Stimulated activated CD8-positive, alpha-beta memory T cell treated with anti-CD3 and anti-CD28 coated beads, Interleukin-2, amount 100 ng/mL, for 1 hour (primary cell): ENCODE data around the gene MTURN.

Experiments used
- DNase-seq, 2 donors: peaks; one replicate each; pipeline ENCODE4 v3.0.0-alpha.2; 2020; ENCODE audit warnings: low read depth in 2 of 2

The MTURN gene

GRCh38 chr7:30206942-30207341 is 72.2 kb downstream of the MTURN start:
- DNase-seq: no peak

GRCh38 chr7:30207376-30207775 is 72.6 kb downstream of the MTURN start:
- DNase-seq: no peak

GRCh38 chr7:30209951-30210350 is 75.2 kb downstream of the MTURN start:
- DNase-seq: no peak
